GM23248 (cell line): Measurements from ENCODE around the gene SMARCE1.

Experiments
- EZH2 ChIP-seq: fragments of 200-600 bp; sonication (generic); IDR thresholded peaks from 2 replicates; pipeline ENCODE4 v1.6.1; 2018; ENCODE audit warnings: antibody characterized with exemption, mild to moderate bottlenecking; ENCODE audit not compliant: insufficient read depth, poor library complexity, severe bottlenecking
- EZH2phosphoT487 ChIP-seq: fragments of 200-600 bp; sonication (generic); IDR thresholded peaks from 2 replicates; pipeline ENCODE4 v1.6.1; 2018; ENCODE audit warnings: antibody characterized with exemption, moderate library complexity, mild to moderate bottlenecking, low read depth; ENCODE audit not compliant: insufficient read depth

DNA sequence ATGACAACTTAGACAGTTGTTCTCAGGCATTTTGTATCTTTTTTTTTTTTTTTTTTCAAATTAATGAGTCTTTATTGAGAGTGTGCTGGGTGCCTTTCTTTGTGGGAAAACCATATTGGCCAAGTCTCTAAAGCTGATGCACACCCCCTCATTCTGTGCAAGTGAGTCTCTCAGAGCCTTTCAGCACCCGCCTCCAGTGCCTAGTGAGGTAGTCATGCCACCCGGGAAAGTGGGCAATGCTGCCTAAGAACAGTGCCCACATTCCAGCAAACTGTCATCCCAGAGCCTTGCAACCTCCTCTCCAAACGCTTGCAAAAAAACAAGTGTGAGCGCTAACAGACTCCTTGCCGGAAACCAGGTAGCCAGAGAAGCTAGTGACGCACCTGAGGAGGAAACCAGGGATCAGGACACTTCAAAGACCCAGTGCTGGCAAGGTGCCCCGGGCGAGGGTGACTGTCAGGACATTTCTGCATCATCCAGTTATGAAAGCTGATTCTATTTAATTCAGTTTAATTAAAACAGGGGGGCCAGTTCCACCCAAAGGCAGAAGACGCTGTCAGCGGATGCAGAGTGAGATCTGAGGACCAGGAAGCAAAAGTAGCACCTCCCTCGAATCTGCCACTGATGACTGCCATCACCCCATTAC lies 34.9 kb downstream of the SMARCE1 start:
- no peak for TF ChIP-seq EZH2
- TF ChIP-seq EZH2phosphoT487 = no peak
